ENCODE data around the gene SIGLEC10.
"Not testable (repeated sequence)": the region's sequence is repeated elsewhere in the genome, so short reads cannot be mapped to it uniquely, and the experiment has no call there.

SIGLEC10 gene

GRCh38 chr19:51440052-51440451, 22.6 kb upstream of the SIGLEC10 start:
- no peak for DNase-seq

GRCh38 chr19:51439021-51439465, 21.6 kb upstream of the SIGLEC10 start:
- DNase-seq, result peak; percentile 67

GRCh38 chr19:51434456-51434855, 17.0 kb upstream of the SIGLEC10 start:
- no peak for DNase-seq

- no peak for DNase-seq
Measured at GRCh38 chr19:51433043-51433442, 15.6 kb upstream of the SIGLEC10 start.

GRCh38 chr19:51431124-51431523, 13.7 kb upstream of the SIGLEC10 start:
- peak; percentile 44 for DNase-seq

GRCh38 chr19:51430221-51430620, 12.8 kb upstream of the SIGLEC10 start:
- DNase-seq, result no peak

GRCh38 chr19:51427201-51427600, 9.8 kb upstream of the SIGLEC10 start:
- DNase-seq, result no peak

- peak; percentile 94 for DNase-seq
Measured at GRCh38 chr19:51422053-51422448, 4.6 kb upstream of the SIGLEC10 start.

GRCh38 chr19:51421229-51422052, 4.0 kb upstream of the SIGLEC10 start:
- DNase-seq, result peak; percentile 41

GRCh38 chr19:51420511-51420910, 3.1 kb upstream of the SIGLEC10 start:
- not testable (repeated sequence) for DNase-seq

- no peak for DNase-seq
Measured at GRCh38 chr19:51418707-51419106, 1.3 kb upstream of the SIGLEC10 start.

GRCh38 chr19:51417810-51418157, 342 bp upstream of the SIGLEC10 start:
- peak; percentile 64 for DNase-seq

GRCh38 chr19:51416422-51416821, 1.0 kb downstream of the SIGLEC10 start:
- DNase-seq, result not testable (repeated sequence)

GRCh38 chr19:51415187-51415586, 2.3 kb downstream of the SIGLEC10 start:
- no peak for DNase-seq

GRCh38 chr19:51410950-51411748, 6.3 kb downstream of the SIGLEC10 start:
- no peak for DNase-seq

- DNase-seq, result peak; percentile 73
Measured at GRCh38 chr19:51407511-51408131, 9.8 kb downstream of the SIGLEC10 start.

GRCh38 chr19:51402117-51402516, 15.3 kb downstream of the SIGLEC10 start:
- no peak for DNase-seq

GRCh38 chr19:51399936-51400335, 17.5 kb downstream of the SIGLEC10 start:
- peak; percentile 35 for DNase-seq

- no peak for DNase-seq
Measured at GRCh38 chr19:51399231-51399630, 18.2 kb downstream of the SIGLEC10 start.

- peak; percentile 81 for DNase-seq
Measured at GRCh38 chr19:51398096-51398704, 19.2 kb downstream of the SIGLEC10 start.

- not testable (repeated sequence) for DNase-seq
Measured at GRCh38 chr19:51397453-51397852, 20.0 kb downstream of the SIGLEC10 start.

GRCh38 chr19:51396175-51396574, 21.3 kb downstream of the SIGLEC10 start:
- DNase-seq, result no peak

Data from hematopoietic multipotent progenitor cell treated with erythropoietin and hydrocortisone succinate and interleukin-3 and kit ligand, for 4 days (in vitro differentiated cells).